HEK293 (cell line): ENCODE results near the gene NOX4.

Experiments used
- CTCF ChIA-PET: fragments of 350-600 bp; formaldehyde crosslinking; extraction: SDS; loops from one replicate; lab custom pipeline; 2021; ENCODE audit warnings: antibody characterized with exemption; lab: Yijun Ruan, JAX
- POLR2A ChIA-PET: fragments of 300-600 bp; formaldehyde crosslinking; extraction: SDS; loops from one replicate; lab custom pipeline; 2020; ENCODE audit warnings: antibody characterized with exemption, inconsistent platforms; lab: Yijun Ruan, JAX
- H3K27ac ChIP-seq: fragments of 200-500 bp; sonication (Bioruptor generic); 2 replicates; pipeline ENCODE4 v1.5.1; 2014; ENCODE audit warnings: low read depth, low read length, control low read depth, inconsistent platforms; ENCODE audit errors: extremely low read depth
- H3K36me3 ChIP-seq, 2 experiments: fragments of 200-500 bp in 1 of 2; sonication (Bioruptor generic) in 1 of 2; 1 replicate in 1 of 2; 2 replicates in 1 of 2; pipeline ENCODE4 v1.5.1; 2014 to 2017; ENCODE audit warnings: inconsistent platforms in 2 of 2, low read length in 2 of 2; ENCODE audit not compliant: control insufficient read depth in 2 of 2, insufficient read depth in 1 of 2
- H3K4me1 ChIP-seq: fragments of 200-500 bp; sonication (Bioruptor generic); 2 replicates; pipeline ENCODE4 v1.5.1; 2014; ENCODE audit warnings: mild to moderate bottlenecking, low read length, inconsistent platforms; ENCODE audit not compliant: control insufficient read depth, insufficient read depth
- H3K4me3 ChIP-seq: 2 replicates; pipeline ENCODE4 v1.5.1; 2011; ENCODE audit warnings: low read depth, mild to moderate bottlenecking, control low read depth, low read length, moderate library complexity
- H3K9me3 ChIP-seq: fragments of 200-500 bp; sonication (Bioruptor generic); 2 replicates; pipeline ENCODE4 v1.5.1; 2014; ENCODE audit warnings: low read depth, low read length, inconsistent platforms; ENCODE audit not compliant: control insufficient read depth, insufficient read depth
- BCL11B ChIP-seq: fragments of 450-650 bp; formaldehyde crosslinking; IDR thresholded peaks from 2 replicates; pipeline ENCODE4 v1.5.1; 2016; ENCODE audit warnings: low read depth, missing biosample characterization, missing genetic modification characterization
- IKZF3 ChIP-seq: fragments of 450-650 bp; IDR thresholded peaks from 2 replicates; pipeline ENCODE4 v1.5.0; 2018; ENCODE audit warnings: missing biosample characterization, mild to moderate bottlenecking, missing genetic modification characterization, moderate library complexity
- INSM2 ChIP-seq: fragments of 450-650 bp; formaldehyde crosslinking; IDR thresholded peaks from 2 replicates; pipeline ENCODE4 v1.5.1; 2016; ENCODE audit warnings: missing biosample characterization, missing genetic modification characterization
- KLF9 ChIP-seq: fragments of 450-650 bp; formaldehyde crosslinking; IDR thresholded peaks from 2 replicates; pipeline ENCODE4 v1.5.1; 2016; ENCODE audit warnings: missing biosample characterization, missing genetic modification characterization, low read depth
- MEIS1 ChIP-seq: sonication (generic); formaldehyde crosslinking; IDR thresholded peaks from 2 replicates; pipeline ENCODE4 v1.8.1; 2022; ENCODE audit warnings: missing genetic modification reagents, mild to moderate bottlenecking, borderline replicate concordance
- OVOL3 ChIP-seq: fragments of 450-650 bp; formaldehyde crosslinking; IDR thresholded peaks from 2 replicates; pipeline ENCODE4 v1.5.1; 2016; ENCODE audit warnings: missing biosample characterization, missing genetic modification characterization
- PRDM2 ChIP-seq: fragments of 450-650 bp; formaldehyde crosslinking; IDR thresholded peaks from 2 replicates; pipeline ENCODE4 v1.5.1; 2016; ENCODE audit warnings: missing biosample characterization, missing genetic modification characterization, borderline replicate concordance
- ZBTB17 ChIP-seq: fragments of 450-650 bp; formaldehyde crosslinking; IDR thresholded peaks from 2 replicates; pipeline ENCODE4 v1.5.1; 2016; ENCODE audit warnings: missing biosample characterization, missing genetic modification characterization
- ZBTB6 ChIP-seq: fragments of 450-650 bp; formaldehyde crosslinking; IDR thresholded peaks from 2 replicates; pipeline ENCODE4 v1.5.1; 2017; ENCODE audit warnings: missing biosample characterization, missing genetic modification characterization
- ZBTB7A ChIP-seq: fragments of 450-650 bp; formaldehyde crosslinking; IDR thresholded peaks from 2 replicates; pipeline ENCODE4 v1.5.1; 2016; ENCODE audit warnings: low read depth, missing biosample characterization, missing genetic modification characterization
- ZBTB8A ChIP-seq: fragments of 450-650 bp; formaldehyde crosslinking; IDR thresholded peaks from 2 replicates; pipeline ENCODE4 v1.5.1; 2016; ENCODE audit warnings: missing biosample characterization, missing genetic modification characterization
- ZFP3 ChIP-seq: fragments of 450-650 bp; formaldehyde crosslinking; IDR thresholded peaks from 2 replicates; pipeline ENCODE4 v1.5.1; 2016; ENCODE audit warnings: low read depth, missing biosample characterization, missing genetic modification characterization
- ZNF112 ChIP-seq: fragments of 450-650 bp; formaldehyde crosslinking; IDR thresholded peaks from 2 replicates; pipeline ENCODE4 v1.5.0; 2017; ENCODE audit warnings: missing biosample characterization, missing genetic modification characterization
- ZNF132 ChIP-seq: fragments of 450-650 bp; formaldehyde crosslinking; IDR thresholded peaks from 2 replicates; pipeline ENCODE4 v1.5.1; 2017; ENCODE audit warnings: missing biosample characterization, missing genetic modification characterization, borderline replicate concordance
- ZNF311 ChIP-seq: fragments of 450-650 bp; formaldehyde crosslinking; IDR thresholded peaks from 2 replicates; pipeline ENCODE4 v1.5.1; 2017; ENCODE audit warnings: missing biosample characterization, missing genetic modification characterization, borderline replicate concordance
- ZNF626 ChIP-seq: fragments of 450-650 bp; sonication (Bioruptor Pico); formaldehyde crosslinking; IDR thresholded peaks from 2 replicates; pipeline ENCODE4 v1.5.1; 2018; ENCODE audit warnings: missing biosample characterization, missing genetic modification characterization, inconsistent platforms
- ZNF645 ChIP-seq: fragments of 450-650 bp; formaldehyde crosslinking; IDR thresholded peaks from 2 replicates; pipeline ENCODE4; 2016; ENCODE audit warnings: missing biosample characterization, missing genetic modification characterization
- ZNF776 ChIP-seq: fragments of 450-650 bp; formaldehyde crosslinking; IDR thresholded peaks from 2 replicates; pipeline ENCODE4 v1.5.0; 2017; ENCODE audit warnings: missing biosample characterization, missing genetic modification characterization, borderline replicate concordance

The NOX4 gene

GRCh38 chr11:89442801-89443200, 48.4 kb downstream of the NOX4 start (continued):
- TF ChIP-seq ZNF132 (tag by site-specific recombination) (no peak), ZBTB6 (tag by site-specific recombination) (no peak), ZNF626 (tag by site-specific recombination) (no peak), ZFP3 (tag by site-specific recombination) (no peak), ZNF776 (no peak), MEIS1 (CRISPR knock-in tag) (no peak), ZNF645 (no peak), ZNF311 (tag by site-specific recombination) (no peak), OVOL3 (no peak)

- POLR2A ChIA-PET = no interaction called here
- Histone ChIP-seq H3K4me3 (no peak overlapping the region), H3K36me3 (no peaks in the 10 kb centered on the region), H3K9me3 (no peaks in the 10 kb centered on the region)
- TF ChIP-seq IKZF3 (tag by site-specific recombination) (no peak), ZNF112 (tag by site-specific recombination) (no peak)
- TF ChIP-seq, all 188 proteins: peak for 0
- H3K4me1 ChIP-seq = no peaks in the 10 kb centered on the region
- CTCF ChIA-PET = no interaction called here
- no peak overlapping the region for H3K27ac ChIP-seq
Observed at GRCh38 chr11:89441606-89442005, 49.6 kb downstream of the NOX4 start.

- CTCF ChIA-PET = no interaction called here
- Histone ChIP-seq H3K9me3 (no peaks in the 10 kb centered on the region), H3K27ac (no peak overlapping the region), H3K4me1 (no peaks in the 10 kb centered on the region), H3K4me3 (no peak overlapping the region), H3K36me3 (no peaks in the 10 kb centered on the region)
- no peak for TF ChIP-seq PRDM2 (tag by site-specific recombination)
- TF ChIP-seq KLF9 (tag by site-specific recombination) = no peak
- TF ChIP-seq ZBTB7A (tag by site-specific recombination) = no peak
- no peak for TF ChIP-seq ZBTB17 (tag by site-specific recombination)
- no peak for TF ChIP-seq INSM2 (tag by site-specific recombination)
- TF ChIP-seq BCL11B (tag by site-specific recombination) = no peak
- no peak for TF ChIP-seq ZBTB8A (tag by site-specific recombination)
- POLR2A ChIA-PET = no interaction called here
Observed at GRCh38 chr11:89437317-89437716, 53.9 kb downstream of the NOX4 start.
